NCI-H2107 (cell line): ENCODE data around the gene RASGRP1.

Source experiments
- DNase-seq: peaks from one replicate; lab custom pipeline; 2025; lab: John Stamatoyannopoulos, UW

The RASGRP1 gene

GRCh38 chr15:38565287-38565670 is 665 bp upstream of the RASGRP1 start:
- DNase-seq, result no peak

GRCh38 chr15:38563723-38564519 is 693 bp downstream of the RASGRP1 start:
- no peak for DNase-seq

GRCh38 chr15:38562278-38562677 is 2.3 kb downstream of the RASGRP1 start:
- no peak for DNase-seq

GRCh38 chr15:38560456-38560926 is 4.1 kb downstream of the RASGRP1 start:
- DNase-seq, result no peak

- DNase-seq, result no peak
Observed at GRCh38 chr15:38559636-38560307, 4.8 kb downstream of the RASGRP1 start.

GRCh38 chr15:38559131-38559530 is 5.5 kb downstream of the RASGRP1 start:
- DNase-seq, result no peak

GRCh38 chr15:38558372-38559059 is 6.1 kb downstream of the RASGRP1 start:
- DNase-seq, result no peak

- DNase-seq, result no peak
Observed at GRCh38 chr15:38557921-38558320, 6.7 kb downstream of the RASGRP1 start.

- no peak for DNase-seq
Observed at GRCh38 chr15:38555686-38556334, 8.8 kb downstream of the RASGRP1 start.

- DNase-seq, result no peak
Observed at GRCh38 chr15:38554354-38554753, 10.3 kb downstream of the RASGRP1 start.

GRCh38 chr15:38553071-38553470 is 11.5 kb downstream of the RASGRP1 start:
- no peak for DNase-seq

- DNase-seq, result no peak
Observed at GRCh38 chr15:38551720-38552648, 12.6 kb downstream of the RASGRP1 start.

- no peak for DNase-seq
Observed at GRCh38 chr15:38549222-38549621, 15.4 kb downstream of the RASGRP1 start.

- DNase-seq, result no peak
Observed at GRCh38 chr15:38547255-38547997, 17.2 kb downstream of the RASGRP1 start.

GRCh38 chr15:38545179-38545578 is 19.4 kb downstream of the RASGRP1 start:
- no peak for DNase-seq

- no peak for DNase-seq
Observed at GRCh38 chr15:38541026-38541425, 23.6 kb downstream of the RASGRP1 start.

GRCh38 chr15:38540510-38540909 is 24.1 kb downstream of the RASGRP1 start:
- DNase-seq, result no peak

GRCh38 chr15:38539008-38539343 is 25.6 kb downstream of the RASGRP1 start:
- no peak for DNase-seq

GRCh38 chr15:38538328-38539007 is 26.1 kb downstream of the RASGRP1 start:
- no peak for DNase-seq

- no peak for DNase-seq
Observed at GRCh38 chr15:38536201-38536676, 28.4 kb downstream of the RASGRP1 start.
